BJ (cell line): ENCODE measurements around the gene MYLK. TPM values are rescaled to one million over a fixed set of nuclear protein-coding genes. Genes with fewer than 3 reads are reported as not detected.

Source experiments
- CTCF ChIA-PET: fragments of 350-600 bp; formaldehyde crosslinking; extraction: SDS; loops from one replicate; lab custom pipeline; 2021; ENCODE audit warnings: antibody characterized with exemption, inconsistent platforms; lab: Yijun Ruan, JAX
- POLR2A ChIA-PET: fragments of 300-600 bp; sonication (Branson Sonifier 250); formaldehyde crosslinking; extraction: SDS; loops from one replicate; lab custom pipeline; 2021; ENCODE audit warnings: antibody characterized with exemption; lab: Charles Lee
- DNase-seq: peaks from one replicate; pipeline ENCODE4 v3.0.0-alpha.2; 2011; ENCODE audit warnings: low read depth
- H3K27me3 ChIP-seq: 2 replicates; pipeline ENCODE4 v1.6.0; 2011; ENCODE audit warnings: low read length; ENCODE audit not compliant: control insufficient read depth, insufficient read depth
- H3K36me3 ChIP-seq: 2 replicates; pipeline ENCODE4 v1.5.1; 2011; ENCODE audit warnings: low read length; ENCODE audit not compliant: control insufficient read depth, insufficient read depth
- H3K4me3 ChIP-seq: 2 replicates; pipeline ENCODE4 v1.5.1; 2011; ENCODE audit warnings: low read depth, mild to moderate bottlenecking, control low read depth, low read length
- CTCF ChIP-seq: IDR thresholded peaks from 2 replicates; pipeline ENCODE4 v1.5.1; 2011; ENCODE audit warnings: low read depth, mild to moderate bottlenecking, control low read depth, inconsistent platforms, low read length, moderate library complexity; ENCODE audit not compliant: insufficient read depth
- polyA plus RNA-seq: library from polyadenylated mRNA; depleted of rRNA; stranded (reverse); fragments of >200 nt; gene quantifications from 2 replicates; pipeline ENCODE4 v1.2.3, GENCODE V29; 2011

The MYLK gene
- polyA plus RNA-seq, 1 experiment = 734 TPM

GRCh38 chr3:123700791-123701722 lies 183.1 kb downstream of the MYLK start:
- POLR2A ChIA-PET = no interaction called here
- CTCF ChIA-PET = interaction anchor here (1.4 to 2.7 kb wide), 3 partner anchors 11 to 51 kb away, joined by 3 to 22 read pairs (median 9); no protein-coding TSS in a partner anchor
- no peak for TF ChIP-seq CTCF
- Histone ChIP-seq H3K4me3 (no peak overlapping the region), H3K27me3 (no peaks in the 10 kb centered on the region), H3K36me3 (peaks cover 48% of the 10 kb centered on the region)
- DNase-seq = no peak

DNA sequence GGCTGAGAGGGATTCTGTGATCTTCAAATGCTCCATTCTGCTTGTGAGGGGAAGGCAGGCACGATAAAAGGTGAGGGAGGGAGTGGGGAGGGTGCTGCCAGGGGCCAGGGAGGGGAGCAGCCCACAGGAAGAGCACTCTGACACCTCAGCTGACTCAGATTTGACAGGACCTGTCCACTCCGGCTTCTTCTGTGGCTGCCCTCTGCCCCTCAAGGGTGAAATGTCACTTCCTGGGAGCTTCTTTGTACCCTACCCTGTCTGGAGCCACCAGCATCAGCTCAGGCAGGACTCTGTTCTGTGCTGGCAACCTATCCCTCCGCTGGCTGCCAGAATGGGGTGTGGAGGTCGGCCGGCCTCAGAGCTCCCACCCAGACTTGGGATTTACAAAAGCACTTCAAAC lies 185.3 kb downstream of the MYLK start:
- Histone ChIP-seq H3K27me3 (no peaks in the 10 kb centered on the region), H3K4me3 (no peak overlapping the region), H3K36me3 (peaks cover 54% of the 10 kb centered on the region)
- POLR2A ChIA-PET = no interaction called here
- no peak for TF ChIP-seq CTCF
- CTCF ChIA-PET = interaction anchor here (0.8 to 1.6 kb wide), 4 partner anchors 9 to 56 kb away, joined by 4 to 6 read pairs (median 4); no protein-coding TSS in a partner anchor
- DNase-seq = no peak

DNA sequence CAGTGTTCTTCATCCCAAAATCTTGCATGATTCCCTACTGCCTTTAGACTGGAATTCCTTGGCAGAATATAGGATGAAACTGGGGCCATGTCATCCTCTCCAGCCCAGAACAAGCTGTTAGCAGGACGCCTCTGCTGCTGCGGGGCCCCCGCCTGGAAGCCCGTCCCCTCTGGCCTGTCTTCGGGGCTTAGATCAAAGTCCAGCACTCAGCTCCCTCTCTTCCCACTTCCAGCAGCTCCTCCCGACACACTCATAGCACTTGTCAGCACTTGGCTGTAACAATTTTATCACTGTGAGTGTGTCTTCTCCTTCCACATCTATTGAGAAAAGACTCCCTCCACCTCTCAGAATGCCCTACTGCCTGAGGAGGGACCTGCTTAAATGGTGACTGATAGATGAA lies 187.3 kb downstream of the MYLK start:
- POLR2A ChIA-PET = interaction anchor here (0.6 kb wide), 1 partner anchor 14 kb away, joined by 7 read pairs; no protein-coding TSS in a partner anchor
- Histone ChIP-seq H3K36me3 (peaks cover 68% of the 10 kb centered on the region), H3K4me3 (no peak overlapping the region), H3K27me3 (no peaks in the 10 kb centered on the region)
- CTCF ChIA-PET = interaction anchor here (1.2 to 3.5 kb wide), 2 partner anchors 45 to 55 kb away, joined by 9 to 15 read pairs; no protein-coding TSS in a partner anchor
- DNase-seq = no peak
- TF ChIP-seq CTCF = no peak

DNA sequence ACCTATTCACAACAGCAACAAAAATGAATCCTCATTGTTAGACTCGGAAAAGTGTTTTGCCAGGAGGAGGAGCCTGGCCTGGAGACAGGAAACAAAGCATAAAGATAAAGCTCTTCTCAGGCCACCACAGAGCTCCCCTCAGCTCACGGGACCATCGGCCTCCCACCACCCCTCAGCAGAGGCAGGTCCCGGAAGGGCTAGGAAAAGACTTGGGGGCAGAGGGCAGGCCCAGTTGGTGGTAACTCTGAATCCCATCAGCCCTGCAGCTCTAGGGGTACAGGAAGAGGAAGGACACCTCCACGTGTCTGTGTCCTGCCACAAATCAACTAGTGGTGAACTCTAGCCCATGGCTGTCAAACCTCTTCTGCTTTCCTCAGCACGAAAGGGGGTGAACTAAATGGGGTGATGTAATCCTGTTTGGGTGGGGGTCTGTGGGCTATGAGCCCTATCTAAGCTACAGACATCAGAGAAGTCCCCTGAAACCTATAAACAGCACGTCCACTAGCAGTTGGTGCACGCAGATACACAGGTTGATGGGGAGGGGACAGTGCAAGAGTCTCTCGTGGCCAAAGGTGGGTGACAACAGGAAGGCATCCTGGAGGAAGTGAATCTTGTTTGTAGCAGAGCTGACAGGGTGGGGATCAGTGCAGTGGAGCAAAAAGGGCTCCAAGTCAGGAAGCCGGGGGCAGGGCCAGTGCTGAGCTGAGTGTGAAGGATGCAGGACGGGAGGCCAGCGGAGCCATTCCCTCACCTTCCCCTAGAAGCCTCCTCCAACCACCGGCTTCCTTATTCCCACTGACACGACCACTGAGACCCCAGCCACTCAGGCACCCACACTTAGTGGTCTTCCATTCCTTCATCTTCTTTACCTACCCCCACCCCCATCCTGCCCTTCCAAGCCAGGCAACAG lies 188.1 kb downstream of the MYLK start:
- ChIA-PET POLR2A (interaction anchor here (0.6 to 1.3 kb wide), 2 partner anchors 10 to 13 kb away, joined by 3 to 7 read pairs; no protein-coding TSS in a partner anchor), CTCF (interaction anchor here (1.2 to 3.5 kb wide), 3 partner anchors 44 to 54 kb away, joined by 5 to 15 read pairs (median 9); no protein-coding TSS in a partner anchor)
- no peak overlapping the region for H3K4me3 ChIP-seq
- no peak for DNase-seq
- no peak for TF ChIP-seq CTCF
- peaks cover 70% of the 10 kb centered on the region for H3K36me3 ChIP-seq
- H3K27me3 ChIP-seq = no peaks in the 10 kb centered on the region
